GM04503 (cell line): ENCODE results near the gene ULBP1.
"Not testable (repeated sequence)": the region's sequence is repeated elsewhere in the genome, so short reads cannot be mapped to it uniquely, and the experiment has no call there.

Experiments used
- DNase-seq: peaks from one replicate; pipeline ENCODE4 v3.0.0-alpha.2; 2012; ENCODE audit warnings: low read depth

The ULBP1 gene

GRCh38 chr6:150005761-150006651, 42.3 kb downstream of the ULBP1 start:
- DNase-seq: no peak

GRCh38 chr6:150006961-150007464, 43.3 kb downstream of the ULBP1 start:
- no peak for DNase-seq

- no peak for DNase-seq
Observed at GRCh38 chr6:150008588-150008987, 44.8 kb downstream of the ULBP1 start.

- DNase-seq: not testable (repeated sequence)
Observed at GRCh38 chr6:150012846-150013784, 49.4 kb downstream of the ULBP1 start.

- DNase-seq: not testable (repeated sequence)
Observed at GRCh38 chr6:150013785-150014622, 50.3 kb downstream of the ULBP1 start.

- DNase-seq: not testable (repeated sequence)
Observed at GRCh38 chr6:150014623-150015280, 51.0 kb downstream of the ULBP1 start.

- DNase-seq: not testable (repeated sequence)
Observed at GRCh38 chr6:150015281-150016001, 51.7 kb downstream of the ULBP1 start.

- peak; percentile 24 for DNase-seq
Observed at GRCh38 chr6:150016324-150017185, 52.8 kb downstream of the ULBP1 start.

- not testable (repeated sequence) for DNase-seq
Observed at GRCh38 chr6:150017186-150017521, 53.4 kb downstream of the ULBP1 start.

GRCh38 chr6:150018846-150019580, 55.3 kb downstream of the ULBP1 start:
- DNase-seq: no peak

- DNase-seq: not testable (repeated sequence)
Observed at GRCh38 chr6:150021870-150022269, 58.1 kb downstream of the ULBP1 start.
